HepG2 (cell line): Measurements from ENCODE around the gene KLRF2. TPM values are rescaled to one million over a fixed set of nuclear protein-coding genes. Genes with fewer than 3 reads are reported as not detected.

Experiments used
- NR2F1 ChIP-seq, 2 experiments: fragments of 450-650 bp in 1 of 2; formaldehyde crosslinking in 1 of 2; IDR thresholded peaks; 2 replicates each; pipeline versions ENCODE4 v1.5.0 to v1.6.1; 2016 to 2020; ENCODE audit warnings: mild to moderate bottlenecking in 1 of 2, missing compliant biosample characterization in 1 of 2, missing genetic modification reagents in 1 of 2, moderate library complexity in 1 of 2
- TAF15 ChIP-seq: fragments of 200-400 bp; formaldehyde crosslinking; IDR thresholded peaks from one replicate; pipeline ENCODE4 v1.6.1; 2018; ENCODE audit warnings: mild to moderate bottlenecking, low read depth, low read length; ENCODE audit not compliant: poor library complexity, severe bottlenecking
- ZNF501 ChIP-seq: sonication (generic); formaldehyde crosslinking; IDR thresholded peaks from 2 replicates; pipeline ENCODE4 v1.5.1; 2020; ENCODE audit warnings: mild to moderate bottlenecking, moderate library complexity, missing genetic modification reagents
- ZNF614 ChIP-seq: IDR thresholded peaks from 2 replicates; pipeline ENCODE4 v1.6.1; 2018; ENCODE audit warnings: missing biosample characterization, missing genetic modification reagents, inconsistent platforms, borderline replicate concordance
- ZSCAN30 ChIP-seq: sonication (generic); formaldehyde crosslinking; IDR thresholded peaks from 2 replicates; pipeline ENCODE4 v1.5.0; 2020; ENCODE audit warnings: mild to moderate bottlenecking, missing genetic modification reagents
- polyA plus RNA-seq, 8 experiments: library from polyadenylated mRNA; depleted of rRNA in 3 of 8; stranded (reverse) in 7 of 8; unstranded in 1 of 8; fragments of >200 nt; fragmentation: Illumina TruSeq in 4 of 8; extraction: Trizol in 4 of 8; gene quantifications; 2 replicates each; pipeline versions ENCODE4 v1.2.1 to v1.2.3, GENCODE V29; 2011 to 2016; ENCODE audit warnings: low read depth in 4 of 8, missing spikeins in 1 of 8, mixed read lengths in 1 of 8; ENCODE audit not compliant: insufficient read depth in 1 of 8
- total RNA-seq, 5 experiments: library from RNA; depleted of rRNA; stranded (reverse); fragments of >200 nt; fragmentation: Illumina TruSeq; extraction: Trizol; gene quantifications; 2 replicates each; pipeline ENCODE4 v1.2.3, GENCODE V29; 2016; ENCODE audit warnings: low read depth in 1 of 5
- TF ChIP-seq, protein P1 (sequence below): sonication (generic); formaldehyde crosslinking; conservative IDR thresholded peaks from 2 replicates; pipeline ENCODE4 v1.4.0; 2020; ENCODE audit warnings: mild to moderate bottlenecking, missing genetic modification reagents, moderate library complexity
- TF ChIP-seq, protein P2 (sequence below): sonication (generic); formaldehyde crosslinking; IDR thresholded peaks from 2 replicates; pipeline ENCODE4 v1.8.1; 2023; ENCODE audit warnings: missing genetic modification reagents, inconsistent platforms, borderline replicate concordance
- TF ChIP-seq, protein P3 (sequence below), 2 experiments: fragments of 450-650 bp in 1 of 2; sonication (generic) in 1 of 2; formaldehyde crosslinking in 1 of 2; IDR thresholded peaks; 2 replicates each; pipeline versions ENCODE4 v1.6.1 to v1.8.0; 2016 to 2022; ENCODE audit warnings: antibody characterized with exemption in 1 of 2, mild to moderate bottlenecking in 1 of 2, missing genetic modification reagents in 1 of 2
- TF ChIP-seq, protein P4 (sequence below): sonication (generic); formaldehyde crosslinking; IDR thresholded peaks from 2 replicates; pipeline ENCODE4 v1.4.0; 2020; ENCODE audit warnings: mild to moderate bottlenecking, missing genetic modification reagents, borderline replicate concordance

Gene KLRF2
- total and polyA plus RNA-seq, 2 of the 13 experiments (the other 11 are each of a cell fraction or from before 2014, with no cell fraction given), result not detected

DNA sequence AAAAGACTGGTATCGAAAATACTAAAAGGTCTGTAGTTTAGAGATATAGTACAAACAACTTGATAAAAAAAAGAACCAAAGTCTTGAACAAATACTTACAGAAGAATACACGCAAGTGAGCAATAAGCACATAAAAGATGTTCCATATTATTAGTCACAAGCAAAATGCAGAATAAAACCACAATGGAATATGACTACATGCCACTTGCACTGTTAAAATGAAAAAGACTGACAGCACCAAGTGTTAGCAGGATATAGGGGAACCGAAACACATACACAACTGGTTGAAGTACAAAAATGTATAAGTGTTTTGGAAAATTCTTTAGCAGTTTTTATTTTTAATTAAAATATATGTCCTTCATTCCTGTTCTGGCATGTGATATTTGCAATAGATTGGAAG, 47.3 kb downstream of the KLRF2 start (continued):
- TF ChIP-seq, protein P1, sequence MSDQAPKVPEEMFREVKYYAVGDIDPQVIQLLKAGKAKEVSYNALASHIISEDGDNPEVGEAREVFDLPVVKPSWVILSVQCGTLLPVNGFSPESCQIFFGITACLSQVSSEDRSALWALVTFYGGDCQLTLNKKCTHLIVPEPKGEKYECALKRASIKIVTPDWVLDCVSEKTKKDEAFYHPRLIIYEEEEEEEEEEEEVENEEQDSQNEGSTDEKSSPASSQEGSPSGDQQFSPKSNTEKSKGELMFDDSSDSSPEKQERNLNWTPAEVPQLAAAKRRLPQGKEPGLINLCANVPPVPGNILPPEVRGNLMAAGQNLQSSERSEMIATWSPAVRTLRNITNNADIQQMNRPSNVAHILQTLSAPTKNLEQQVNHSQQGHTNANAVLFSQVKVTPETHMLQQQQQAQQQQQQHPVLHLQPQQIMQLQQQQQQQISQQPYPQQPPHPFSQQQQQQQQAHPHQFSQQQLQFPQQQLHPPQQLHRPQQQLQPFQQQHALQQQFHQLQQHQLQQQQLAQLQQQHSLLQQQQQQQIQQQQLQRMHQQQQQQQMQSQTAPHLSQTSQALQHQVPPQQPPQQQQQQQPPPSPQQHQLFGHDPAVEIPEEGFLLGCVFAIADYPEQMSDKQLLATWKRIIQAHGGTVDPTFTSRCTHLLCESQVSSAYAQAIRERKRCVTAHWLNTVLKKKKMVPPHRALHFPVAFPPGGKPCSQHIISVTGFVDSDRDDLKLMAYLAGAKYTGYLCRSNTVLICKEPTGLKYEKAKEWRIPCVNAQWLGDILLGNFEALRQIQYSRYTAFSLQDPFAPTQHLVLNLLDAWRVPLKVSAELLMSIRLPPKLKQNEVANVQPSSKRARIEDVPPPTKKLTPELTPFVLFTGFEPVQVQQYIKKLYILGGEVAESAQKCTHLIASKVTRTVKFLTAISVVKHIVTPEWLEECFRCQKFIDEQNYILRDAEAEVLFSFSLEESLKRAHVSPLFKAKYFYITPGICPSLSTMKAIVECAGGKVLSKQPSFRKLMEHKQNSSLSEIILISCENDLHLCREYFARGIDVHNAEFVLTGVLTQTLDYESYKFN (CRISPR knock-in tag), result no peak
- TF ChIP-seq, protein P2, sequence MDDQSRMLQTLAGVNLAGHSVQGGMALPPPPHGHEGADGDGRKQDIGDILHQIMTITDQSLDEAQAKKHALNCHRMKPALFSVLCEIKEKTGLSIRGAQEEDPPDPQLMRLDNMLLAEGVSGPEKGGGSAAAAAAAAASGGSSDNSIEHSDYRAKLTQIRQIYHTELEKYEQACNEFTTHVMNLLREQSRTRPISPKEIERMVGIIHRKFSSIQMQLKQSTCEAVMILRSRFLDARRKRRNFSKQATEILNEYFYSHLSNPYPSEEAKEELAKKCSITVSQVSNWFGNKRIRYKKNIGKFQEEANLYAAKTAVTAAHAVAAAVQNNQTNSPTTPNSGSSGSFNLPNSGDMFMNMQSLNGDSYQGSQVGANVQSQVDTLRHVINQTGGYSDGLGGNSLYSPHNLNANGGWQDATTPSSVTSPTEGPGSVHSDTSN (CRISPR knock-in tag), result no peak
- TF ChIP-seq ZSCAN30 (no peak), NR2F1 (CRISPR knock-in tag; IDR thresholded peaks at IDR 0.05) (no peak), TAF15 (no peak), ZNF501 (CRISPR knock-in tag) (no peak), ZNF614 (no peak)
- TF ChIP-seq, protein P3, sequence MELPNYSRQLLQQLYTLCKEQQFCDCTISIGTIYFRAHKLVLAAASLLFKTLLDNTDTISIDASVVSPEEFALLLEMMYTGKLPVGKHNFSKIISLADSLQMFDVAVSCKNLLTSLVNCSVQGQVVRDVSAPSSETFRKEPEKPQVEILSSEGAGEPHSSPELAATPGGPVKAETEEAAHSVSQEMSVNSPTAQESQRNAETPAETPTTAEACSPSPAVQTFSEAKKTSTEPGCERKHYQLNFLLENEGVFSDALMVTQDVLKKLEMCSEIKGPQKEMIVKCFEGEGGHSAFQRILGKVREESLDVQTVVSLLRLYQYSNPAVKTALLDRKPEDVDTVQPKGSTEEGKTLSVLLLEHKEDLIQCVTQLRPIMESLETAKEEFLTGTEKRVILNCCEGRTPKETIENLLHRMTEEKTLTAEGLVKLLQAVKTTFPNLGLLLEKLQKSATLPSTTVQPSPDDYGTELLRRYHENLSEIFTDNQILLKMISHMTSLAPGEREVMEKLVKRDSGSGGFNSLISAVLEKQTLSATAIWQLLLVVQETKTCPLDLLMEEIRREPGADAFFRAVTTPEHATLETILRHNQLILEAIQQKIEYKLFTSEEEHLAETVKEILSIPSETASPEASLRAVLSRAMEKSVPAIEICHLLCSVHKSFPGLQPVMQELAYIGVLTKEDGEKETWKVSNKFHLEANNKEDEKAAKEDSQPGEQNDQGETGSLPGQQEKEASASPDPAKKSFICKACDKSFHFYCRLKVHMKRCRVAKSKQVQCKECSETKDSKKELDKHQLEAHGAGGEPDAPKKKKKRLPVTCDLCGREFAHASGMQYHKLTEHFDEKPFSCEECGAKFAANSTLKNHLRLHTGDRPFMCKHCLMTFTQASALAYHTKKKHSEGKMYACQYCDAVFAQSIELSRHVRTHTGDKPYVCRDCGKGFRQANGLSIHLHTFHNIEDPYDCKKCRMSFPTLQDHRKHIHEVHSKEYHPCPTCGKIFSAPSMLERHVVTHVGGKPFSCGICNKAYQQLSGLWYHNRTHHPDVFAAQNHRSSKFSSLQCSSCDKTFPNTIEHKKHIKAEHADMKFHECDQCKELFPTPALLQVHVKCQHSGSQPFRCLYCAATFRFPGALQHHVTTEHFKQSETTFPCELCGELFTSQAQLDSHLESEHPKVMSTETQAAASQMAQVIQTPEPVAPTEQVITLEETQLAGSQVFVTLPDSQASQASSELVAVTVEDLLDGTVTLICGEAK (IDR thresholded peaks at IDR 0.05), result no peak
- TF ChIP-seq, protein P3 (CRISPR knock-in tag; IDR thresholded peaks at IDR 0.05), result no peak
- TF ChIP-seq, protein P4, sequence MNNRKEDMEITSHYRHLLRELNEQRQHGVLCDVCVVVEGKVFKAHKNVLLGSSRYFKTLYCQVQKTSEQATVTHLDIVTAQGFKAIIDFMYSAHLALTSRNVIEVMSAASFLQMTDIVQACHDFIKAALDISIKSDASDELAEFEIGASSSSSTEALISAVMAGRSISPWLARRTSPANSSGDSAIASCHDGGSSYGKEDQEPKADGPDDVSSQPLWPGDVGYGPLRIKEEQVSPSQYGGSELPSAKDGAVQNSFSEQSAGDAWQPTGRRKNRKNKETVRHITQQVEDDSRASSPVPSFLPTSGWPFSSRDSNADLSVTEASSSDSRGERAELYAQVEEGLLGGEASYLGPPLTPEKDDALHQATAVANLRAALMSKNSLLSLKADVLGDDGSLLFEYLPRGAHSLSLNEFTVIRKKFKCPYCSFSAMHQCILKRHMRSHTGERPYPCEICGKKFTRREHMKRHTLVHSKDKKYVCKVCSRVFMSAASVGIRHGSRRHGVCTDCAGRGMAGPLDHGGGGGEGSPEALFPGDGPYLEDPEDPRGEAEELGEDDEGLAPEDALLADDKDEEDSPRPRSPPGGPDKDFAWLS (CRISPR knock-in tag), result no peak
